Activated CD8-positive, alpha-beta T cell treated with anti-CD3 and anti-CD28 coated beads for 36 hours (primary cell): ENCODE data around the gene TLN1. TPM values are rescaled to one million over a fixed set of nuclear protein-coding genes. Genes with fewer than 3 reads are reported as not detected.

ENCODE experiments used
- ATAC-seq: fragments of 200-7000 bp; cut with Tn5 transposase; one replicate; pipeline ENCODE4 v1.10.0; 2021; ENCODE audit warnings: mild to moderate bottlenecking, moderate library complexity
- CTCF ChIA-PET: fragments of 350-600 bp; sonication (Branson Sonifier 250); formaldehyde crosslinking; loops from one replicate; lab custom pipeline; 2021; ENCODE audit warnings: antibody characterized with exemption; lab: Charles Lee
- POLR2A ChIA-PET: fragments of 350-600 bp; sonication (Branson Sonifier 250); formaldehyde crosslinking; loops from one replicate; lab custom pipeline; 2021; ENCODE audit warnings: antibody characterized with exemption; lab: Charles Lee
- DNase-seq: peaks from one replicate; pipeline ENCODE4 v3.0.0-alpha.2; 2020
- H3K27ac Mint-ChIP-seq: one replicate; pipeline ENCODE4 v1.8.0; 2021; ENCODE audit warnings: mild to moderate bottlenecking, mixed read lengths
- H3K27me3 Mint-ChIP-seq: one replicate; pipeline ENCODE4 v1.8.0; 2021; ENCODE audit warnings: mixed read lengths
- H3K36me3 Mint-ChIP-seq: one replicate; pipeline ENCODE4 v1.8.0; 2021; ENCODE audit warnings: low read depth, mixed read lengths
- H3K4me1 Mint-ChIP-seq: one replicate; pipeline ENCODE4 v1.8.0; 2021; ENCODE audit warnings: low read depth, mixed read lengths
- H3K4me3 Mint-ChIP-seq: one replicate; pipeline ENCODE4 v1.8.0; 2021; ENCODE audit warnings: mild to moderate bottlenecking, moderate library complexity, mixed read lengths
- H3K9me3 Mint-ChIP-seq: one replicate; pipeline ENCODE4 v1.8.0; 2021; ENCODE audit warnings: mixed read lengths
- intact Hi-C: fragments of 100-400 bp; cut with micrococcal nuclease; formaldehyde crosslinking; loops from one replicate; pipeline ENCODE4 v1.10.0; 2022
- total RNA-seq, 2 experiments: library from RNA; stranded (reverse); gene quantifications; one replicate each; pipeline ENCODE4 v1.2.3, GENCODE V29; 2021
- TF ChIP-seq, protein P1 (sequence below): fragments of 200-600 bp; IDR thresholded peaks from one replicate; pipeline ENCODE4 v1.8.0; 2022; ENCODE audit warnings: antibody characterized with exemption, mild to moderate bottlenecking

TLN1 gene
- total RNA-seq, 2 experiments from 2014 or later, result 212 to 219 TPM

- DNase-seq, result no peak
- Mint-ChIP-seq H3K4me3 (peak overlapping the region; percentile 3), H3K27me3 (no peaks in the 10 kb centered on the region), H3K27ac (peak overlapping the region; percentile 26), H3K9me3 (no peaks in the 10 kb centered on the region), H3K4me1 (peaks cover 23% of the 10 kb centered on the region), H3K36me3 (peaks cover 30% of the 10 kb centered on the region)
- ChIA-PET CTCF (interaction anchor here (2.9 to 3.3 kb wide), 3 partner anchors 12 to 38 kb away, joined by 19 to 51 read pairs (median 21); partner anchors contain the start of genes GBA2 and RGP1), POLR2A (interaction anchor here (0.6 to 4.5 kb wide), 5 partner anchors 13 to 1386 kb away, joined by 3 to 16 read pairs (median 3); partner anchors contain the start of gene ZCCHC7)
- no peak for ATAC-seq
- intact Hi-C loops, result loop anchor here (5.0 kb wide), 2 partner anchors 83 to 132 kb away; partner anchors contain the start of gene HINT2
- TF ChIP-seq, protein P1, sequence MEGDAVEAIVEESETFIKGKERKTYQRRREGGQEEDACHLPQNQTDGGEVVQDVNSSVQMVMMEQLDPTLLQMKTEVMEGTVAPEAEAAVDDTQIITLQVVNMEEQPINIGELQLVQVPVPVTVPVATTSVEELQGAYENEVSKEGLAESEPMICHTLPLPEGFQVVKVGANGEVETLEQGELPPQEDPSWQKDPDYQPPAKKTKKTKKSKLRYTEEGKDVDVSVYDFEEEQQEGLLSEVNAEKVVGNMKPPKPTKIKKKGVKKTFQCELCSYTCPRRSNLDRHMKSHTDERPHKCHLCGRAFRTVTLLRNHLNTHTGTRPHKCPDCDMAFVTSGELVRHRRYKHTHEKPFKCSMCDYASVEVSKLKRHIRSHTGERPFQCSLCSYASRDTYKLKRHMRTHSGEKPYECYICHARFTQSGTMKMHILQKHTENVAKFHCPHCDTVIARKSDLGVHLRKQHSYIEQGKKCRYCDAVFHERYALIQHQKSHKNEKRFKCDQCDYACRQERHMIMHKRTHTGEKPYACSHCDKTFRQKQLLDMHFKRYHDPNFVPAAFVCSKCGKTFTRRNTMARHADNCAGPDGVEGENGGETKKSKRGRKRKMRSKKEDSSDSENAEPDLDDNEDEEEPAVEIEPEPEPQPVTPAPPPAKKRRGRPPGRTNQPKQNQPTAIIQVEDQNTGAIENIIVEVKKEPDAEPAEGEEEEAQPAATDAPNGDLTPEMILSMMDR, result no peak
These were observed 2.1 kb upstream of the TLN1 start for GRCh38 chr9:35734096-35734495.

DNA sequence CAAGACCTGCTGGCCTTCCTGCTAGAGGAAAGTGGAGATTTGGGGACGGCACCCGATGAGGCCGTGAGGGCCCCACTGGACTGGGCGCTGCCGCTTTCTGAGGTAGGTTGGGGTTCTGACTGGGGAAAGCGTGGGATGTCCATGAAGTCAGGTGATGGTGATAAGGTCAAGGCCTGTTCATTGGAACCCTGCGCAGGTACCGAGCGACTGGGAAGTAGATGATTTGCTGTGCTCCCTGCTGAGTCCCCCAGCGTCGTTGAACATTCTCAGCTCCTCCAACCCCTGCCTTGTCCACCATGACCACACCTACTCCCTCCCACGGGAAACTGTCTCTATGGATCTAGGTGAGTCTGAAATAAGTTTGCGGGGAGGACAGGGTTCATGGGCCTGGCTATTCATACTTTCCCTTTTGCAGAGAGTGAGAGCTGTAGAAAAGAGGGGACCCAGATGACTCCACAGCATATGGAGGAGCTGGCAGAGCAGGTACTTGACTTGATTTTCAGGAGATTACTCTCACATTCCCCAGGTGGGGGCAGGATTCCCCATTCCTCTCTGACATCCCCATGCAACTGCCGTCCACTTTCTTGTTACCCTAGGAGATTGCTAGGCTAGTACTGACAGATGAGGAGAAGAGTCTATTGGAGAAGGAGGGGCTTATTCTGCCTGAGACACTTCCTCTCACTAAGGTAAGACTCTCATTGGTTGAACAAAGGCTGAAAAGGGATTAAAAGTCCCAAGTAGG is 976 bp upstream of the TLN1 start:
- peak overlapping the region; percentile 96 for H3K27ac Mint-ChIP-seq
- TF ChIP-seq, protein P1, result no peak
- POLR2A ChIA-PET, result interaction anchor here (0.8 to 4.5 kb wide), 11 partner anchors 12 to 621 kb away, joined by 3 to 17 read pairs (median 3); partner anchors contain the start of genes CCDC107, RMRP and SPAG8
- H3K4me3 Mint-ChIP-seq, result no peak overlapping the region
- intact Hi-C loops, result loop anchor here (5.0 kb wide), 2 partner anchors 84 to 131 kb away; partner anchors contain the start of gene HINT2
- peak; percentile 68 for DNase-seq
- H3K27me3 Mint-ChIP-seq, result no peaks in the 10 kb centered on the region
- H3K9me3 Mint-ChIP-seq, result no peaks in the 10 kb centered on the region
- ATAC-seq, result peak; percentile 12
- CTCF ChIA-PET, result interaction anchor here (1.0 to 14.0 kb wide), 9 partner anchors 13 to 129 kb away, joined by 4 to 170 read pairs (median 21); partner anchors contain the start of genes ARHGEF39, CCDC107, RMRP and TESK1
- peaks cover 22% of the 10 kb centered on the region for H3K36me3 Mint-ChIP-seq
- peaks cover 23% of the 10 kb centered on the region for H3K4me1 Mint-ChIP-seq

DNA sequence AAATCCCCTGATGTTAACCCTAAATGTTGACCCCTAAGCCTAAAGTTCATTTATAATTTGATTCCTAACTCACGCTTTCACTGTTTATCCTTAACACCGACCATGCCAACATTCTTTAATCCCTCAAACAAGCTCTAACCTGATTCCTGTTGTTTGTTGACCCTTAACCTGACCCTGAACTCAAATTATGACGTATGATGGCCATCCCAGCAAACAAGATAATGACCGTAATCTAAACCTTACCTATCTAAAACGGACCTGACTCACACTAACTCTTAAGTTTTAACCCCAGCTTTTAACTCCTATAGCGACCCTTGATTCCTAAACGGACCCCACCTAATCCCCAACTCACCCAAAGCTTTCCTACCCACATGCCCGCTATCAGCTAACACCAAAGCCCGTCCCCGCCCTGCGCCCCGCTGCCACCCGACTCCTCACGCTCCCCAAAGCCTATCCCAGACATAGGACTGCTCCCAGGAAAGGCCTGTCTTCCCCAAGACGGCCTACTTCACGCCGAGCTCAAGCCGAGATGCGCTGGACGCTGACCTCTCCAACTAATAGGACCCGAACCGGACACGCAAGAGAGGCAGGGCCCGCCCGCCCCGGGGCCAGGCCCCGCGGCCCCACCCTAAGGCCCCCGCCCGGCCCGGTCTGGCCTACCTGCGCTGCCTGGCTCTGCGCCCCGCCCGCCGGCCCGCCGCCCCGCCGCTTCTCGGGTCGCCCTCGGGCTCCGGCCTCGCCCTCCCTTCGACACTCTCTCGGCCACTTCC is 395 bp downstream of the TLN1 start:
- TF ChIP-seq, protein P1, result no peak
- Mint-ChIP-seq H3K27me3 (no peaks in the 10 kb centered on the region), H3K27ac (peak overlapping the region; percentile 96), H3K4me1 (peaks cover 23% of the 10 kb centered on the region), H3K36me3 (peaks cover 19% of the 10 kb centered on the region), H3K9me3 (no peaks in the 10 kb centered on the region), H3K4me3 (no peak overlapping the region)
- ATAC-seq (no peak), DNase-seq (peak; percentile 41)
- intact Hi-C loops, result loop anchor here (5.0 kb wide), 2 partner anchors 86 to 129 kb away; partner anchors contain the start of gene HINT2
- ChIA-PET CTCF (interaction anchor here (0.7 to 14.0 kb wide), 15 partner anchors 12 to 131 kb away, joined by 3 to 170 read pairs (median 8); partner anchors contain the start of genes ARHGEF39, CCDC107, GBA2 and HINT2), POLR2A (interaction anchor here (0.6 to 4.5 kb wide), 18 partner anchors 11 to 616 kb away, joined by 3 to 17 read pairs (median 3); partner anchors contain the start of genes CCDC107, MSMP and RMRP)

DNA sequence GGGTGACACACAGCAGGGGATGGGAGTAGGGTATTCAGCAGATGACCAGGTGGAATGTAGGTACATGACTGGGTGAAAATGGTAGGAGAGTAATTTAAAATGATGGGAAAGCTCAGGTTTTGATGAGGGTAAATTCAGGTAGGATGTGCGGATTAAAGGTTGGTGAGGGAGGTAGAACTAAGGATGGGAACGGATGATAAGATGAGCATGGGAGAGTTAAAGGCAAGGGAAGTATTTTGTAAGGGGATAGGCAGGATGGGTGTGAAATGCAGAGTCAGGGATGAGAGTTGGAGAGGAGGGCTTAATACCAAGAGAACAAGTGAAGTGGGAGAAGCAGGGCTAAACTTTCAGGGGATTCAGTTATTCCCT is 1.5 kb downstream of the TLN1 start:
- intact Hi-C loops, result loop anchor here (5.0 kb wide), 2 partner anchors 87 to 128 kb away; partner anchors contain the start of gene HINT2
- ChIA-PET CTCF (interaction anchor here (0.6 to 14.0 kb wide), 14 partner anchors 15 to 119 kb away, joined by 3 to 170 read pairs (median 10); partner anchors contain the start of genes ARHGEF39, CCDC107, GBA2 and RGP1), POLR2A (interaction anchor here (0.6 to 3.2 kb wide), 8 partner anchors 10 to 144 kb away, joined by 3 to 17 read pairs (median 3); partner anchors contain the start of genes CCDC107 and RMRP)
- H3K4me1 Mint-ChIP-seq, result peaks cover 24% of the 10 kb centered on the region
- TF ChIP-seq, protein P1, result no peak
- ATAC-seq, result no peak
- H3K36me3 Mint-ChIP-seq, result peaks cover 16% of the 10 kb centered on the region
- no peaks in the 10 kb centered on the region for H3K27me3 Mint-ChIP-seq
- no peak for DNase-seq
- no peaks in the 10 kb centered on the region for H3K9me3 Mint-ChIP-seq
- H3K4me3 Mint-ChIP-seq, result no peak overlapping the region
- H3K27ac Mint-ChIP-seq, result peak overlapping the region; percentile 53
